Cardiac septum (tissue), 1 donor: ENCODE data around the gene ECE1. TPM values are rescaled to one million over a fixed set of nuclear protein-coding genes. Genes with fewer than 3 reads are reported as not detected.

Source experiments
- DNase-seq: peaks from one replicate; pipeline ENCODE4 v3.0.0-alpha.2; 2020; ENCODE audit warnings: low spot score
- intact Hi-C: fragments of 100-400 bp; cut with DNase I; formaldehyde crosslinking; loops from one replicate; pipeline ENCODE4 v1.14.0; 2022
- total RNA-seq: library from RNA; stranded (reverse); fragmentation: NEBNext Ultra II Directional; extraction: Animal tissue kit (Norgen Biotek cat#: 25700); gene quantifications from one replicate; pipeline ENCODE4 v1.2.1, GENCODE V29; 2021
- donor health status: DM: no; HTN: no; CAD: no.

ECE1 gene
- total RNA-seq, 1 donor from 2014 or later, result 55.8 TPM

DNA sequence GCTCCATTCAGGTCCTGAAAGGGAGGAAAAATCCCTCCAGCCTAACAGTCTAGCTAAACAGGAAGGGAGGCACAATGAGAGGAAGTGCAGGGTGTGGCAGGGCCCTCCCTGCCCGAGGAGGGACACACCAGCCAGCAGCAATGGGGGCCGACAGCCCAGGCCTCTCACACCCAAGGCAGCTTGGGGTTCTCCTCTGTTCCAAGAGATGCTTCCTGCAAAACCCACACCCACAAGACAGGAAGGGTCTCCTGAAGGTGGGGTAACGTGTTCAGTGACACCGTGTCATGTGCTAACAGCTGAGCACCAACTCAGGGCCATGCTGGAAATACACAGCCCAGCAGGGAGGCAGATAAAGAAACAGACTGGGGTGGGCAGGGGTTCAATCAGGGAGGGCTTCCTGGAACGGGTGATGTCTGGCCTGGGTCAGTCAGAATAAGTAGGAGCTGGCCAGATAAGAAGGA is 10.2 kb downstream of the ECE1 start:
- peak; percentile 82 for DNase-seq
- intact Hi-C loops, result no loop called here

DNA sequence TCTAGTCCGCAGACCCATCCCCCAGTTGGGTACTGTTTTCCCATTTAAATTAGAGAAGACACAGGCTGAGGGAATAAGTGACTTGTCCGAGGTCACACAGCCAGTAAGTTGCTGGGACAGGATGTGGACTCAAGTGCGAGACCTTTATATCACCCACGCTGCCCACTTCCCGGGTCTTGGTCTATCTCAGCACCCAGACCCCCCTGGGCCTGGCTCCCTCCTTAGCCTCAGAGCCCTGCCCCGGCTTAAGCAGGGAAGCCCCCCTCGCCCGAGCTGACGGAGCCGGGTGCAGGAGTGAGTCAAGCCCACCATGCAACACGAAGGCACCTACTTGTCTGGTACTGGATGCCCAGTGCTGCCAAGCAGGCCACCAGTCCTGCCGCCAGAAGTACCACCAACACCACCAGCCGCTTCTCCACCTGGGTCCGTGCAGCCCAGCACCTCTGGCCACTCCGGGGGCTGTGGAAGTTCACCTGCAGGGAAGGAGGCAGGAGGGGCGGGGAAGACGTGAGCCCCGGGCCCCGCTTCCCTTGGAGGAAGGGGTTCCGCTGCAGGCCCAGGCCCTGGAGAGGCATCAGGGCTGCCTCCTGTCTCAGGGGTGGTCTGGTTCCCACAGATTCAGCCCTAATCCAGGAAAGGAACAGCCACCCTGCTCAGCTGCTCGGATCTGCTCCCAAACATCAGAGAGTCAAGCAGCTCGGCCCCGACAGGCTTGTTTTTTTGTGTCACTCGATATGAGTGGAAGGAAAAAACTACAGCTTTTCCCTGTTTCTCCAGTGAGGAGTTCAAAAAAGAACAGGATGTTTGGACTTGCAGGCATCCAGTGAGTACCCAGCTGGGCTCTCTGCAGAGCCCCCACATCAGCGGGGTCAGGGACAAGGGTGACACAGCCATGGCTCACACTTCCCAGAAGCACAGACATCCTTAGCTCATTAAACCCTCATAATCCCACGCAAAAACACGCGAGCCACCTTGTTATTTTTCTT is 11.1 kb downstream of the ECE1 start:
- intact Hi-C loops, result no loop called here
- DNase-seq, result no peak

DNA sequence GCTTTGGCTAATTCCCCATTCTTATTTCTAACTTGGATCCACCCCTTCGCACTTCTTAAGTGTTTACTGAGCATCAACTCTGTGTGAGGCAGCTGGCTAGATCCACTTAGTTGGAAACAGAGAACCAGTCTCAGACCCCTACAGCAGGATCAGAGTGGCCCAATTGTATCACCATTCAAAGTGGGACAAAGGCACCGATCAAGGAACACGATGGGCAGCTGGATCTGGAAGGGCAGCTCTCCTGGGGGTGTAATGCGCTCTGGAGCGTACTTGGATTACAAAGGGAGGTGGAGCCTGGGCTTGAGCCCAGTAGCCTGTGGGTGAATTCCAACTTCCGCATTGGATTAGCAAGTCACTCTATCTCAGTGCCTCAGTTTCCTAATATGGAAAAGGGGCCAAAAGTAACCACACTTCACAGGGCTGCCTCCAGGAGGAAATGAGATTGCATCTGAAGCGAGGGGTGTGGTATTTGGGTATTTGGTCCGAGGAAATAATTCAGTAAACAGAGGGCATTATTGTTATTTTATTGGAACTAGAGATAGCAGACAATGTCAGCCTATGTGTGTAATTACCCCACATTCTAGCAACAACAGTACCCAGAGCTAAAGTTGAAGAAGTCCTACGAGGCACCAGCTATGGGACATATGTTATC is 11.9 kb downstream of the ECE1 start:
- intact Hi-C loops, result no loop called here

DNA sequence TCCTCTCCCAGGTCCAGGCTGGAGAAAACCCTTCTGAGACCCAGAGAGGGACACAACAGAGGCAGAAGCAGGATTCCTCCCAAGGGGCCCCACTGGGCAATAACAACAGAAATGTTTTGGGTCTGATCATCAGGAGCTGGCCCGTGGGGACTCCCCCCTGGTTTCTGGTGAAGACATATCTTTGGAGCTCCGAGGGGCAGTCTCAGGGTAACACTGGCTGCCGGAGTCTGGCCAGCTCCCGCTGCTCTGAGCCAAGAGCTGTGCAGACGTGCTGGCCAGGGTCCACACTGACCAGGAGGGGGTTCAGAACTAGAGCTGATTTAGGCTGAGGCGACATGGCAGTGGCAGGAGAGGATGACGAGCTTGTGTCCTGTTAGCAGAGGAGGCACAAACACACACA is 13.1 kb downstream of the ECE1 start:
- intact Hi-C loops, result no loop called here

More for the DNA sequence above, 11.9 kb downstream of the ECE1 start:
- no peak for DNase-seq

DNA sequence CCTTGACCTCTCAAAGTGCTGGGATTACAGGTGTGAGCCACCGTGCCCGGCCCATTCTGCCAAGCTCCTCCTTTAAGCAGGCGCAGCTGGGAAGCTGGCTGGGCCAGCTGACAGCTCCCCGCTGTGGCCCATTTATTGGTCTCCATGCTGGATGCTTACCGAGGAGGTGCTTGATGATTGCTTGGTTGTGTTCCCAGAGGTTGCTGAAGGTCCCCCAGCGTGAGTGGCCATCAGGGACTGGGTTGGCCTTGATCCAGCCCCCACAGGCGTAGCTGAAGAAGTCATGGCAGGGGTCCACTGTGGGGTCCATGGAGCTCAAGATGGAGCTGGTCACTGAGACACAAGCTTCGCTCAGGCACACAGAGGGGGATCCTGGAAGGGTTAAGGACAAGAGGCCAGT is 17.7 kb downstream of the ECE1 start:
- intact Hi-C loops, result no loop called here
- DNase-seq, result no peak

More for the DNA sequence above, 13.1 kb downstream of the ECE1 start:
- no peak for DNase-seq

DNA sequence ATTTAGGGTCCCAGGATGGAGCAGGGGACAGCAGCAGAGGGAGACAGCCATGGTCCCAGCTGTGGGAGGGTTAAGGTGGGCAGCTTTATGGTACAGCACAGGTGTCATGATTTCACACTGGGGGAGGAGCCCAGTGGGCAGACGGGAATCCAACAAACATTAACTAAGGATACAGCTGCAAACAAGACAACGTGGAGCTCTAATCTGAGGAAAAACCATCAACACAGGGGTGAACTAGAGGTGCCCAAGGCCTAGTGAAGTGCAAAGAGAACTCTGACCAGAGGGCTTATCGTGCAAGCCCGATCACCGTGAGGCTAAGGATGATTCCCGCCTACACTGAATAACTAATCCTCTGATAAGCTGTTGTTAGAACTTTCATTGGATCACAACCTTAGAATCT is 18.7 kb downstream of the ECE1 start:
- DNase-seq, result no peak
- intact Hi-C loops, result no loop called here

DNA sequence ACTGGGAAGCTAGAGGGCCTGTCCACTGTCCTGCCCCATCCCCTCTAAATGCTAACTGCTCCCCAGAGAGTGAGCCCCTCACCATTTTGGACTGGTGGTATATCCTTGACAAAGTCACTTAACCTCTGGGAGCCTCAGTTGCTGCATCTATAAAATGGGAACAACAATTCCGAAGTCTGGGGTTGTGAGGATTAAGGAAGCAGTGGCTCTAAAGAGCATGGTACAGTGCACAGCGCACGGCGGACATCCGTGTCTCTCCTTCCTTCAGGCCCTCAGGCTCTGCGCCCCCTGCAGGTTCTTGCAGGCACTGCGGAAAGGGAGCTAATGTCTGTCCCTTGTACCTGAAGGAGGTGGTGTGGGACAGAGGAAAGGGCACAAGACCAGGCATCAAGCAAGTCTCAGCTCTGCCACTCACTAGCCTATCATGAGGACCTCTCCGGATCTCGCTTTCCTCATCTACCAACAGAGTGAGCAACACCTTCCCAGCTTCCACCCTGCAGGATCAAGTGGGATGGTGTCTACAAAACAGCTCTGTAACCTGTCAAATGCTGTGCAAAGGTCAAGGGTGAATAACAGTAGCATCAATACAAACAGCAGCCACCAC is 20.1 kb downstream of the ECE1 start:
- peak; percentile 87 for DNase-seq
- intact Hi-C loops, result no loop called here

DNA sequence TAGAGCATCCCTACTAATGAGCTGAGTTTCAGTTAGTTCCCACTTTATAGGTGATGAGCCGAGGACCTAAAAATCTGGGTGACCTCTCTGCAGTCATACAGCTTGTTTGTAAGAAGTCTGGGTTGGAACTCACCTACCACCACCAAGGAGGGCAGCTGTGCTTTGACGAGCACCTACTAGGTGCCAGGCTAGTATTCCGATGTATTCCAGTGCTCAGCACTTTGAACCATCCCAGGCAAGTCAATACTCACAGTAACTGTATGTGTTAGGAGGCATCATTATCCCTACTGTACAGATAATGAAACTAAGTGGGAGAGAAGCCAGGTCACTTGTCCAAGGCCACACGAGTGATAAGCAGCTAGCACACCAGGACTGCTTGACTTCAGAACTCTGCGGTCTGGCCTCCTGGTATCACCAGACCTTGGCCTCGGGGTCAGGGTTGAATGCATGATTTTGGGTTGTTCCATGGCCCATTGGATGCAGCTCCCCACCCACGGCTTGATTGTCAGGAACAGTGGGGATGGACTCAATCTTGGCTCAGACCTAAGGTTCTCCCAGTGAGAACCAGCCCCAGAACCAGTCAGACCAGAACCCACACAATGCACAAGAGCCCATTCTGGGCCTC is 20.7 kb downstream of the ECE1 start:
- intact Hi-C loops, result no loop called here
- no peak for DNase-seq

DNA sequence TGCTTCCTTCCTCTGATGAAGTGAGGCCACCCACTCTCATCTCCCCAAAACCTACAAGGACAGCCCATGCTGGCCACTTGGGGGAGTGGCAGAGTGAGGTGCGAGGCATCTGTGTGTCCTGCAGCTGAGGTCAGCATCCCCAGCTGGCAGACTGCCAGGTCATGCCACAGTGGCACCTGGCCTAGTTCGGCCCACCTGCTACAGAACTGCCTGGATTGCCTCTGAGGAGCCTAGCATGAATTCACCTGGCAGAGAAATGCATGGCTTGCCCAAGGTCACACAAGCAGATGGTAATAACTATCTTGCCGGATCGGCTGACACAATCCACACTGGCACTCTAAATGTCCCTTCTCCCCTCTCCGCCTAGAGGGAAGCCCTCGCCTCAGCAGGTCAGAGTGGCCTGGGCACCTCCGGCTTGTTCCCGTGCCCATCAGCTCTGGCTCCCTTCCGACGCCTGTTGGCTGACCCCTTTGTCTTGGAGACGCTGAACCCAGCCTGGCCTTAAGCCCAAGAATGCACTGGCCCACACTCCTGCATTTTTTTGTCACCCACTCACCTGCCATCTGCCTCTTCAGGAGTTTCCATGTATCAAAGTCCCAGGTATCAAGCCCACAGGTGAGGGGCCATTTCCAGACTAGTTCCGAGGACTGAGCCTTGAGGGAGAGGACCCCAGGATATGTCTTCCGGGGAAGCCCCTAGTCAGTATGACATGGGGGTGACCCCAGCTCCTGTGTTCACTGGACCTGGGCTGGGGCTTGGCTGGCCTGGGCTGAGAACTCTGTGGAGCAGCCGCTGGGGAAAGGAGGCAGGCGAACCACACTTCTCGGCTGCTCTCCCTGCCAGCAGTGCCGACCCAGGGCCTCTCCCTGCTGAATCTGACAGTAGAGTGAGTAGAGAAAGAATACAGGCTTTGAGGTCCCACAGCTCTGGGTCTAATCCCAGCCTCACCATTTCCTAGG is 21.7 kb downstream of the ECE1 start:
- intact Hi-C loops, result no loop called here
- no peak for DNase-seq

DNA sequence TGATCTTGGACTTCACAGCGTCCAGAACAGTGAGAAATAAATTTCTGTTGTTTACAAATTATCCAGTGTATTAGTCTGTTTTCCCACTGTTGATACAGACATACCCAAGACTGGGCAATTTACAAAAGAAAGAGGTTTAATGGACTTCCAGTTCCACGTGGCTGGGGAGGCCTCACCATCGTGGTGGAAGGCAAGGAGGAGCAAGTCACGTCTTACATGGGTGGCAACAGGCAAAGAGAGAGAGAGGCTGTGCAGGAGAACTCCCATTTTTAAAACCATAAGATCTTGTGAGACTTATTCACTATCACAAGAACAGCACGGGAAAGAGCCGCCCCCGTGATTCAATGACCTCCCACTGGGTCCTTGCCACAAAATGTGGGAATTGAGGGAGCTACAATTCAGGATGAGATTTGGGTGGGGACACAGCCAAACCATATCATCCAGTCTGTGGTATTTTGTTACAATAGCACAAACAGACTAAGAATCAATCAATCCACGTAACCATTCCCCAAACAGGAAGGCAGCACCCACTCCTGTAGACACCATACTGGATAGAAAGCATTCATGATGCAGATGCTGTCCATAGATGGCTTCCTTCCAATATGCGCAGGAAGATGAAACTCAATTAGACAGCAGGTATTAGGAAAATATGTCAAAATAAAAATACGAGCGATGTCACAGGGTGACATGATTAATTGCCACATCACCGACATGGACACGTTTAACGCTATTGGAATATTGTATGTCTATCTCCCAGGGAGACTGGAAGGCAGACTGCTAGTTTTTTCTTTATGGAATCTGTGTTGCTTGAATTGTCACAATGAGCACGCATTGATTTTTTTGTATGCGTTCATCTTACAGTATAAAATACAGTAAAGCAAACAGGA is 22.8 kb downstream of the ECE1 start:
- DNase-seq, result no peak
- intact Hi-C loops, result no loop called here

DNA sequence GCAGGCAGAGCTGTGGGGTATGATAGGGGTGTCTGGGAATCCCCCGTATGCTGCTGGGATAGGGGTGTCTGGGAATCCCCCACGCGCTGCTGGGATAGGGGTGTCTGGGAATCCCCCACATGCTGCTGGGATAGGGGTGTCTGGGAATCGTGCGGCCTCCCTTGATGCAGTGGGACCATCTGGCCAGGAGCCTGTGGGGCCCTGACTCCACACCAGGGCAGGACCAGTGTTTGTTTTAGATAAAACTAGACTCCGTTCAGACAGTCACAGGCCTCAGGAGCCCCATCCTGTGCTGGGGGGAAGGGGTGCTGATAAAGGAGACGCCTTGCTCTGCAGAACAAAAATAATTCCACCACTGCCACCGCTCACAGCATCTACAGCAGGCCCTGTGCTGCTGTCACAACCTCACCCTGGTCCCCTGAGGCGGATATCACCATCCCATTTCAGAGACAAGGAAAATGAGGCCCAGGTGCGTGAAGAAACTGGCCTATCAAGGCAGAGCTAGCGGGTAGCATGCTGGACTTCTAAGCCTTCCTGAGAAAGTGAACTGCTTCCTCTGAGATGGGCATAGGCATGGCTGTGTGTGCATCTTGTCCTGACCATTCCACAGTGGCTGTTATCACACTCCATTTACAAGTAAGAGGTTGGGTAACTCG is 24.0 kb downstream of the ECE1 start:
- no peak for DNase-seq
- intact Hi-C loops, result no loop called here

DNA sequence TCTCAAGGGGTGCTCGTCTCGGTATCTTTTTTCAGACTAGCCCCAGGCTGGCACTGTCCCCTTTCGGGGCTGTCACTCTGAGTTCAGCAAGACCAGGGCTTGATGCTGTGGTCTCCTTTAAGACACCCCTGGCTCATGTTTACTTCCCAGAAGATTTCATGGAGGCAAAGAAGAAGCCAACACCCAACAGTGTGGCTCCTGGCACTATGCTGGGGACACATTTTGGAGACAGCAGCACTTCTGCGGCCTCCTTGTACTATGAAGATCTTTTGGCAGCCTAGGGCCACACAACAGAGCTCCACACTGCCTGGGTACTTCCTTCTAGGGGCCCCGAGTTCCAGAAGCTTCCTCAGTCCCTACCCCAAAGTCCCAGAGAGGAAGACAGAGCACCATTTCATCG is 24.6 kb downstream of the ECE1 start:
- intact Hi-C loops, result no loop called here
- DNase-seq, result no peak

DNA sequence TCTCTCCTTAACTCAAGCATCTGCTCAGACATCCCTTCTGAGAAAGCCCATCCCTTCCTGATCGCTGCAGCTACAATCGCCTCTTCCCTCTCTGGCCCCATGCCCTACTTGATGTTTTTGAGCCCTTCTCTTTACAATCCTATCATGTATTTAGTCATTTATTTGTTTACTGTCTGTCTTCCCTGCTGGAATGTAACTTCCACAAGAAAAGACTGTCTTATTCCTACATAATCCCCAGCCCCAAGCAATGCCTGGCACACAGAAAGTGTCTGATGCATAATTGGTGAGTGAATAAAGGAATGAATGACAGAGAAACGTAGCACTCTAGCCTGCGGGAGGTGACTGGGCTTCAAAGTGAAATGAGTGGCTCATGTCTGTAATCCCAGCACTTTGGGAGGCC is 25.4 kb downstream of the ECE1 start:
- no peak for DNase-seq
- intact Hi-C loops, result loop anchor here (5.0 kb wide), 1 partner anchor 322 kb away; no protein-coding TSS in a partner anchor

DNA sequence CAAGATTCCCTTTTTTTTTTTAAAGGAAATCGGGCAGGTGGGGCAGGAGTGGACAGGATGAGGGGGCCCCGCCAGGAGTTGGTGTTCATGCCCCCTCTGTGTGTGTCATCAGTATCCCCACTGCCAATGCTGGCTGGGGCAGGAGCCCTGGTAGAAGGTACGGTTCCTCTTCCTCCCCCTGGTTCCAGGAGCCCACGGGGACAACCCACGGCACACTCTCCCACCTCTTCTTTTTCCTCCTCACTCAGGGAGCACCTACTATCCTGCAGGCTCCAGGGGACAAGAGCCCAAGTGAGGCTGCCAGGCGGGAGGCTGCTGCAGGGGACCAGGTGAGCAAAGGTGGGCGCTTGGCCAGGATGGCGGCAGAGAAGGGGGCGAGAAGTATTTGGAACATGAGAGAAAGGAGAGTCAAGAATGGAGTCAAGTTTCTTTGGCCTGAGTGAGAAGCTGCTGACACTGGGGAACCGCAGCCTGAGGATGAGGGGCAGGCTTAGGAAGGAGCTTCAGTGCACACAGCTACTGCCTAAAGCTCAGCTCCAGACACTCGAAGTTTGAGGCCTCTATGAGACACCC is 26.5 kb downstream of the ECE1 start:
- no peak for DNase-seq
- intact Hi-C loops, result loop anchor here (2.0 to 5.0 kb wide), 2 partner anchors 81 to 324 kb away; no protein-coding TSS in a partner anchor

DNA sequence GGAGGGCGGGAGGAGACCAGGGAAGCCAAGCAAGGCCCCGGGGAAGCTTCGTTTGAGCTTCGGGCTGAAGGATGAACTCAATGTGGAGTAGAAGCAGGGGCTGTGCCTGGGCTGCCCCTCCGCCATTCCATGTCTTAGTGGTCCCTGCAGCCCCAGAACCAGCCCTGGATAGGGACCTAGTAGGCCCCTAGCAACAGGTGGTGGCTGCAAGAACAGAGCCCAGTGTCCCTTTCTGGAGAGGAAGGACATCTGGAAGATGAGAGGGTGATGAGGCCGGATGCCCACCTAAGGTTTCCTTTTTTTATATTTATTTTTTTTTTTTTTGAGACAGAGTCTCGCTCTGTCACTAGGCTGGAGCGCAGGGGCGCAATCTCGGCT is 27.2 kb downstream of the ECE1 start:
- intact Hi-C loops, result loop anchor here (2.0 to 5.0 kb wide), 2 partner anchors 82 to 324 kb away; no protein-coding TSS in a partner anchor
- DNase-seq, result no peak

DNA sequence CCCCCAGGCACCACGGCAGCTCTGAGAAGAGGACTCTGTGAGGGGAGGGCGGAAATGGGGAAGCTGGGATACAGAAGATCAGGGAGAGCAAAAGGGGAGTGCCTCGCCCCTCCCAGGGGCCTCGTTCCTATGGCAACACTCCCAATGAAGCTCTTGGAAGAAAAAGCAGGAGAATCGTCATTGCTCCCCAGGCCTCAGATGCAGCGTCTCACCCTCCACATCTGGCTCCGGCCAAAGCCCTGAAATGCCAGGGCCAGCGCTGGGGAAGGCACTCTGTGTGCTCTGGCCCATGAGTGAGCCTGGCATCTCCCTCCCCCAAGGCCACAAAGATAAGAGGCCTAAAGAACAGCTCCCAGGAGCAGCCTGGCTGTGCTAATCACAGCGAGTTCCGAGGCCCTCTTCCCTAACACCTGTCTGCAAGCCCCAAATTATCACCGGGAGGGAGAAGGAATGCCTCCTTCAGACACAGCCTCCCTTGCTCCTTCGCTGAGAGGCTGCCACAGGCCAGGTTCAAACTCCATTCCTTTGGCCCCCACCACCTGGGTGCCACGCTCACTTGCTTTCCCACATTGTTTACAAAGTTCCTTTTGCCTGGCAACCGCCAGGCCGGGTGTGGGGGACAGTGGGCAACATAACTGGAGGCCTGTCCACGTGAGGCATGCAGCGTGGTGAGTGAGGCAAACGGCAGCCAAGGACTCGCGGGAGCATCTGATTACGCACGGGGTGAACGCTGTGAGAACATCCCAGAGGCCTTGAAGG is 27.8 kb downstream of the ECE1 start:
- intact Hi-C loops, result loop anchor here (2.0 to 5.0 kb wide), 2 partner anchors 82 to 325 kb away; no protein-coding TSS in a partner anchor
- DNase-seq, result peak; percentile 85
